22Rv1 (cell line): Measurements from ENCODE around the gene GFAP.

Experiments used
- H3K27ac ChIP-seq: fragments of 450-650 bp; 2 replicates; pipeline ENCODE4 v1.5.1; 2017
- CTCF ChIP-seq: fragments of 450-650 bp; IDR thresholded peaks from 2 replicates; pipeline ENCODE4 v1.5.1; 2017; ENCODE audit warnings: mild to moderate bottlenecking
- ZFX ChIP-seq: fragments of 450-650 bp; IDR thresholded peaks from 2 replicates; pipeline ENCODE4 v1.6.1; 2017; ENCODE audit warnings: antibody characterized with exemption, borderline replicate concordance

The GFAP gene

GRCh38 chr17:44903012-44903685, 12.2 kb downstream of the GFAP start:
- no peak overlapping the region for H3K27ac ChIP-seq
- TF ChIP-seq CTCF (no peak), ZFX (no peak)

GRCh38 chr17:44902135-44902760, 13.1 kb downstream of the GFAP start:
- H3K27ac ChIP-seq = no peak overlapping the region
- TF ChIP-seq ZFX (no peak), CTCF (no peak)

GRCh38 chr17:44901411-44901921, 13.8 kb downstream of the GFAP start:
- TF ChIP-seq CTCF = no peak
- H3K27ac ChIP-seq = no peak overlapping the region

- H3K27ac ChIP-seq = no peak overlapping the region
- TF ChIP-seq CTCF (no peak), ZFX (no peak)
These were observed 14.4 kb downstream of the GFAP start for GRCh38 chr17:44900894-44901293.

- TF ChIP-seq CTCF (no peak), ZFX (no peak)
- peak within 1 kb of the TSS; percentile 90 for H3K27ac ChIP-seq
These were observed 16.1 kb downstream of the GFAP start, which contains the start of gene EFTUD2 for GRCh38 chr17:44899074-44899782. Gene EFTUD2, minus strand, starts transcription at chr17:44899445. Its CDS starts 4,924 bp downstream, at chr17:44894521.

- H3K27ac ChIP-seq = peak overlapping the region; percentile 90
- no peak for TF ChIP-seq CTCF
These were observed 16.6 kb downstream of the GFAP start for GRCh38 chr17:44898768-44899073.

GRCh38 chr17:44894642-44895041, 20.7 kb downstream of the GFAP start:
- no peak overlapping the region for H3K27ac ChIP-seq
- TF ChIP-seq ZFX (no peak), CTCF (no peak)
